NB4 (cell line): ENCODE data around the gene MOGAT1.

ENCODE experiments used
- CTCF ChIP-seq: IDR thresholded peaks from one replicate; pipeline ENCODE4 v1.5.1; 2012; ENCODE audit warnings: low read depth, low read length
- POLR2A ChIP-seq: IDR thresholded peaks from 2 replicates; pipeline ENCODE4 v1.6.1; 2011; ENCODE audit warnings: mild to moderate bottlenecking; ENCODE audit not compliant: insufficient read length; ENCODE audit errors: extremely low read depth

GRCh38 chr2:222724208-222724607, 52.8 kb downstream of the MOGAT1 start:
- TF ChIP-seq POLR2A: no peak
- no peak for TF ChIP-seq CTCF
